Loucy (cell line): ENCODE measurements around the gene PSMD1.

Experiments used
- CTCF ChIP-seq: fragments of 200-600 bp; sonication (generic); conservative IDR thresholded peaks from 2 replicates; pipeline ENCODE4 v1.5.1; 2014; ENCODE audit warnings: mild to moderate bottlenecking, antibody characterized with exemption, low read length
- EZH2phosphoT487 ChIP-seq: fragments of 200-600 bp; IDR thresholded peaks from 2 replicates; pipeline ENCODE4 v1.6.1; 2018; ENCODE audit warnings: antibody characterized with exemption, mild to moderate bottlenecking, moderate library complexity, borderline replicate concordance

GRCh38 chr2:231047274-231047922 lies 9.3 kb upstream of the PSMD1 start:
- no peak for TF ChIP-seq CTCF
- no peak for TF ChIP-seq EZH2phosphoT487
